ENCODE data around the gene CAPN3.

DNA sequence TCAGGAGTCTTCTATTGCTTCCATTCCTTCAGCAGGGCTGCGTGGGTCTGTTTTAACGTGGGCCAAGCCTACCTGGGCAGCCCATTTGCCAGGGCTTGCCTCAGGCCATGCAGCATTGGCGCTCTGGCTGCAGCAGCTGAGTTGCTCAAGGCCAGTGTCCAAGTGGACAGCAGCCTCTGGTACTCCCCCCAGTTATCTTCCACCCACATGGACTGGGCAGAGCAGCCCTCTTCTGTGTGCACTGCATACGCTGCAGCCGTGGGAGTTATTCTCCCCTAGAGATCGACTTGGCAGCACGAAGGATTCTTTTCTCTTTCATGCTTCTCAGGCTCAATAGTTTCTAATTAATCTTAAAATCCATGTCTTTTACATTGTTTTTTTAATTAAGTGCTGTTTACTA, 6.9 kb upstream of the CAPN3 start:
- TF ChIP-seq, protein P1, sequence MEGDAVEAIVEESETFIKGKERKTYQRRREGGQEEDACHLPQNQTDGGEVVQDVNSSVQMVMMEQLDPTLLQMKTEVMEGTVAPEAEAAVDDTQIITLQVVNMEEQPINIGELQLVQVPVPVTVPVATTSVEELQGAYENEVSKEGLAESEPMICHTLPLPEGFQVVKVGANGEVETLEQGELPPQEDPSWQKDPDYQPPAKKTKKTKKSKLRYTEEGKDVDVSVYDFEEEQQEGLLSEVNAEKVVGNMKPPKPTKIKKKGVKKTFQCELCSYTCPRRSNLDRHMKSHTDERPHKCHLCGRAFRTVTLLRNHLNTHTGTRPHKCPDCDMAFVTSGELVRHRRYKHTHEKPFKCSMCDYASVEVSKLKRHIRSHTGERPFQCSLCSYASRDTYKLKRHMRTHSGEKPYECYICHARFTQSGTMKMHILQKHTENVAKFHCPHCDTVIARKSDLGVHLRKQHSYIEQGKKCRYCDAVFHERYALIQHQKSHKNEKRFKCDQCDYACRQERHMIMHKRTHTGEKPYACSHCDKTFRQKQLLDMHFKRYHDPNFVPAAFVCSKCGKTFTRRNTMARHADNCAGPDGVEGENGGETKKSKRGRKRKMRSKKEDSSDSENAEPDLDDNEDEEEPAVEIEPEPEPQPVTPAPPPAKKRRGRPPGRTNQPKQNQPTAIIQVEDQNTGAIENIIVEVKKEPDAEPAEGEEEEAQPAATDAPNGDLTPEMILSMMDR (IDR thresholded peaks at IDR 0.05; ENCODE audit: poor library complexity): no peak
- TF ChIP-seq EZH2 (IDR thresholded peaks at IDR 0.05; ENCODE audit: borderline replicate concordance): no peak
